HepG2 (cell line): Measurements from ENCODE around the gene CALML4. TPM values are rescaled to one million over a fixed set of nuclear protein-coding genes. Genes with fewer than 3 reads are reported as not detected.
A peak's percentile ranks its signal among the peaks of the same experiment; 100 is the strongest.

Experiments used
- ATAC-seq: fragments of 200-7000 bp; cut with Tn5 transposase; 3 replicates; pipeline ENCODE4 v1.9.1; 2020; ENCODE audit warnings: mild to moderate bottlenecking, moderate library complexity
- BruUV-seq: library from RNA; stranded (reverse); fragments of 400-500 nt; replicated peaks from 2 replicates; lab custom pipeline; 2021; lab: Mats Ljungman, UMichigan
- CTCF ChIA-PET: fragments of 300-600 bp; formaldehyde crosslinking; extraction: SDS; loops from one replicate; lab custom pipeline; 2021; ENCODE audit warnings: low total read pairs, inconsistent platforms, low intra/inter-chr PET ratio; lab: Yijun Ruan, JAX
- POLR2A ChIA-PET: fragments of 350-600 bp; sonication (Branson Sonifier 250); formaldehyde crosslinking; loops from one replicate; lab custom pipeline; 2020; ENCODE audit warnings: antibody characterized with exemption, inconsistent platforms; lab: Yijun Ruan, JAX
- DNase-seq: peaks from one replicate; pipeline ENCODE4 v3.0.0-alpha.2; 2015; ENCODE audit warnings: low spot score
- FAIRE-seq: peaks from 3 replicates; lab custom pipeline; 2011; peaks lifted over from hg19 to GRCh38; lab: Jason Lieb, UNC
- H2AFZ ChIP-seq: one replicate; pipeline ENCODE4 v1.6.1; 2011; ENCODE audit warnings: low read length, inconsistent platforms
- H3K27ac ChIP-seq: fragments of 300-600 bp; 3 replicates; pipeline ENCODE4 v1.8.0; 2011; ENCODE audit warnings: mixed run types, mild to moderate bottlenecking, mixed read lengths, low read length, inconsistent platforms; ENCODE audit not compliant: insufficient read depth; ENCODE audit errors: extremely low read length
- H3K27me3 ChIP-seq, 2 experiments: fragments of 200-600 bp in 1 of 2; 2 replicates in 1 of 2; 3 replicates in 1 of 2; pipeline versions ENCODE4 v1.6.0 to v1.8.0; 2011; ENCODE audit warnings: low read length in 2 of 2, mild to moderate bottlenecking in 2 of 2, moderate library complexity in 2 of 2, inconsistent platforms in 1 of 2; ENCODE audit not compliant: insufficient read depth in 2 of 2, control insufficient read depth in 1 of 2
- H3K36me3 ChIP-seq, 2 experiments: fragments of 200-600 bp in 1 of 2; replicated peaks in 1 of 2; 2 replicates in 1 of 2; 3 replicates in 1 of 2; pipeline versions ENCODE4 v1.5.1 to v1.8.0; 2011; ENCODE audit warnings: low read length in 2 of 2, inconsistent platforms in 1 of 2; ENCODE audit not compliant: insufficient read depth in 2 of 2, control insufficient read depth in 1 of 2
- H3K4me1 ChIP-seq: 2 replicates; pipeline ENCODE4 v1.5.1; 2012; ENCODE audit warnings: low read length, inconsistent platforms; ENCODE audit not compliant: insufficient read depth
- H3K4me2 ChIP-seq: 2 replicates; pipeline ENCODE4 v1.6.0; 2011; ENCODE audit warnings: low read depth, low read length, inconsistent platforms
- H3K4me3 ChIP-seq, 3 experiments: fragments of 200-600 bp in 1 of 3; sonication (generic), shearing (Covaris generic) in 1 of 3; replicated peaks in 1 of 3; 2 replicates each; pipeline ENCODE4 v1.5.1; 2011 to 2016; ENCODE audit warnings: low read length in 3 of 3, inconsistent platforms in 2 of 3, low read depth in 2 of 3, mild to moderate bottlenecking in 2 of 3, control low read depth in 1 of 3, mixed read lengths in 1 of 3; ENCODE audit not compliant: insufficient read depth in 1 of 3
- H3K79me2 ChIP-seq: one replicate; pipeline ENCODE4 v1.6.1; 2011; ENCODE audit warnings: low read length, inconsistent platforms; ENCODE audit not compliant: insufficient read depth
- H3K9ac ChIP-seq: 2 replicates; pipeline ENCODE4 v1.6.0; 2011; ENCODE audit warnings: mild to moderate bottlenecking, low read depth, low read length, inconsistent platforms; ENCODE audit not compliant: insufficient read depth
- H3K9me3 ChIP-seq: 2 replicates; pipeline ENCODE4 v1.5.1; 2012; ENCODE audit warnings: mild to moderate bottlenecking, low read length
- H4K20me1 ChIP-seq: 2 replicates; pipeline ENCODE4 v1.6.0; 2011; ENCODE audit warnings: inconsistent platforms, mild to moderate bottlenecking, low read length, moderate library complexity; ENCODE audit not compliant: insufficient read depth
- ETS1 ChIP-seq: sonication (generic); formaldehyde crosslinking; IDR thresholded peaks from 2 replicates; pipeline ENCODE4 v1.4.0; 2020; ENCODE audit warnings: missing genetic modification reagents
- HNF4A ChIP-seq: sonication (generic); formaldehyde crosslinking; IDR thresholded peaks from 2 replicates; pipeline ENCODE4 v1.4.0; 2020; ENCODE audit warnings: missing genetic modification reagents
- HNF4G ChIP-seq, 2 experiments: sonication (generic) in 1 of 2; formaldehyde crosslinking in 1 of 2; IDR thresholded peaks; 2 replicates each; pipeline versions ENCODE4 v1.4.0 to v1.6.1; 2011 to 2020; ENCODE audit warnings: borderline replicate concordance in 2 of 2, low read depth in 2 of 2, mild to moderate bottlenecking in 2 of 2, low read length in 1 of 2, missing genetic modification reagents in 1 of 2, moderate library complexity in 1 of 2
- NR2C2 ChIP-seq: sonication (generic); formaldehyde crosslinking; IDR thresholded peaks from 2 replicates; pipeline ENCODE4 v1.4.0; 2020; ENCODE audit warnings: missing genetic modification reagents, mild to moderate bottlenecking, moderate library complexity, borderline replicate concordance
- NR2F6 ChIP-seq, 2 experiments: IDR thresholded peaks; 2 replicates each; pipeline ENCODE4 v1.6.1; 2016; ENCODE audit warnings: antibody characterized with exemption in 1 of 2, mild to moderate bottlenecking in 1 of 2
- RARA ChIP-seq: IDR thresholded peaks from 2 replicates; pipeline ENCODE4 v1.6.1; 2016; ENCODE audit warnings: missing genetic modification reagents, missing compliant biosample characterization
- ZNF274 ChIP-seq: sonication (generic); formaldehyde crosslinking; IDR thresholded peaks from 2 replicates; pipeline ENCODE4 v1.5.1; 2020; ENCODE audit warnings: mild to moderate bottlenecking, missing genetic modification reagents
- ZNF550 ChIP-seq: sonication (generic); formaldehyde crosslinking; IDR thresholded peaks from 2 replicates; pipeline ENCODE4 v1.4.0; 2020; ENCODE audit warnings: mild to moderate bottlenecking, missing genetic modification reagents, borderline replicate concordance
- ZNF580 ChIP-seq: IDR thresholded peaks from 2 replicates; pipeline ENCODE4 v1.6.1; 2016; ENCODE audit warnings: low read depth, borderline replicate concordance
- ZNF772 ChIP-seq: sonication (generic); formaldehyde crosslinking; IDR thresholded peaks from 2 replicates; pipeline ENCODE4 v1.5.0; 2020; ENCODE audit warnings: mild to moderate bottlenecking, missing genetic modification reagents
- WGBS: methylation state at CpG from one replicate; pipeline ENCODE4 v1.1.6; 2017; ENCODE audit warnings: low lambda C conversion rate; 5-methylcytosine and 5-hydroxymethylcytosine counted together
- in situ Hi-C: cut with HindIII; loops from 2 replicates; pipeline ENCODE4 v1.10.0; 2017; ENCODE audit warnings: low pct_unique_long_range_greater_than_20kb; ENCODE audit not compliant: extremely low pct_ligation_motif_present
- intact Hi-C: fragments of 100-400 bp; cut with micrococcal nuclease; formaldehyde crosslinking; loops from one replicate; pipeline ENCODE4 v1.10.0; 2022; ENCODE audit not compliant: unreplicated experiment
- polyA plus RNA-seq, 8 experiments: library from polyadenylated mRNA; depleted of rRNA in 3 of 8; stranded (reverse) in 7 of 8; unstranded in 1 of 8; fragments of >200 nt; fragmentation: Illumina TruSeq in 4 of 8; extraction: Trizol in 4 of 8; gene quantifications; 2 replicates each; pipeline versions ENCODE4 v1.2.1 to v1.2.3, GENCODE V29; 2011 to 2016; ENCODE audit warnings: low read depth in 4 of 8, missing spikeins in 1 of 8, mixed read lengths in 1 of 8; ENCODE audit not compliant: insufficient read depth in 1 of 8
- total RNA-seq, 5 experiments: library from RNA; depleted of rRNA; stranded (reverse); fragments of >200 nt; fragmentation: Illumina TruSeq; extraction: Trizol; gene quantifications; 2 replicates each; pipeline ENCODE4 v1.2.3, GENCODE V29; 2016; ENCODE audit warnings: low read depth in 1 of 5
- TF ChIP-seq, protein P1 (sequence below): sonication (generic); formaldehyde crosslinking; IDR thresholded peaks from 2 replicates; pipeline ENCODE4 v1.4.0; 2020; ENCODE audit warnings: missing genetic modification reagents
- TF ChIP-seq, protein P2 (sequence below): sonication (generic); formaldehyde crosslinking; IDR thresholded peaks from 2 replicates; pipeline ENCODE4 v1.4.0; 2020; ENCODE audit warnings: missing genetic modification reagents, mild to moderate bottlenecking, borderline replicate concordance

Gene CALML4
- total and polyA plus RNA-seq, 2 of the 13 experiments (the other 11 are each of a cell fraction or from before 2014, with no cell fraction given), result 3.6 to 8.7 TPM

DNA sequence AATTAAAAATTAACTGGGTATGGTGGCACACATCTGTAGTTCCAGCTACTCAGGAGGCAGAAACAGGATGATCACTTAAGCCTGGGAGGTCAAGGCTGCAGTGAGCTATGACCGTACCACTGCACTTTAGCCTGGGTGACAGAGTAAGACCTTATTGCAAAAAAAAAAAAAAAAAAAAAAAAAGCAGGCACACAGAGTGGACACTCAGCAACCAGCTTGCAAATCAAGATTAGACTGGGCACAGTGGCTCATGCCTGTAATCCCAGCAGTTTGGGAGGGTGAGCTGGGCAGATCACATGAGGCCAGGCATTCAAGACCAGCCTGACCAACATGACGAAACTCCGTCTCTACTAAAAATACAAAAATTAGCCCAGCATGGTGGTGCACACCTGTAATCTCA is 19.0 kb upstream of the CALML4 start:
- FAIRE-seq, result no peak
- 41% methylated on average over 3 of the region's 3 CpGs for WGBS
- no TSS peak for BruUV-seq
- H3K4me3 ChIP-seq, result no peak overlapping the region
- no peak for TF ChIP-seq ZNF550 (CRISPR knock-in tag)
- TF ChIP-seq, protein P1, sequence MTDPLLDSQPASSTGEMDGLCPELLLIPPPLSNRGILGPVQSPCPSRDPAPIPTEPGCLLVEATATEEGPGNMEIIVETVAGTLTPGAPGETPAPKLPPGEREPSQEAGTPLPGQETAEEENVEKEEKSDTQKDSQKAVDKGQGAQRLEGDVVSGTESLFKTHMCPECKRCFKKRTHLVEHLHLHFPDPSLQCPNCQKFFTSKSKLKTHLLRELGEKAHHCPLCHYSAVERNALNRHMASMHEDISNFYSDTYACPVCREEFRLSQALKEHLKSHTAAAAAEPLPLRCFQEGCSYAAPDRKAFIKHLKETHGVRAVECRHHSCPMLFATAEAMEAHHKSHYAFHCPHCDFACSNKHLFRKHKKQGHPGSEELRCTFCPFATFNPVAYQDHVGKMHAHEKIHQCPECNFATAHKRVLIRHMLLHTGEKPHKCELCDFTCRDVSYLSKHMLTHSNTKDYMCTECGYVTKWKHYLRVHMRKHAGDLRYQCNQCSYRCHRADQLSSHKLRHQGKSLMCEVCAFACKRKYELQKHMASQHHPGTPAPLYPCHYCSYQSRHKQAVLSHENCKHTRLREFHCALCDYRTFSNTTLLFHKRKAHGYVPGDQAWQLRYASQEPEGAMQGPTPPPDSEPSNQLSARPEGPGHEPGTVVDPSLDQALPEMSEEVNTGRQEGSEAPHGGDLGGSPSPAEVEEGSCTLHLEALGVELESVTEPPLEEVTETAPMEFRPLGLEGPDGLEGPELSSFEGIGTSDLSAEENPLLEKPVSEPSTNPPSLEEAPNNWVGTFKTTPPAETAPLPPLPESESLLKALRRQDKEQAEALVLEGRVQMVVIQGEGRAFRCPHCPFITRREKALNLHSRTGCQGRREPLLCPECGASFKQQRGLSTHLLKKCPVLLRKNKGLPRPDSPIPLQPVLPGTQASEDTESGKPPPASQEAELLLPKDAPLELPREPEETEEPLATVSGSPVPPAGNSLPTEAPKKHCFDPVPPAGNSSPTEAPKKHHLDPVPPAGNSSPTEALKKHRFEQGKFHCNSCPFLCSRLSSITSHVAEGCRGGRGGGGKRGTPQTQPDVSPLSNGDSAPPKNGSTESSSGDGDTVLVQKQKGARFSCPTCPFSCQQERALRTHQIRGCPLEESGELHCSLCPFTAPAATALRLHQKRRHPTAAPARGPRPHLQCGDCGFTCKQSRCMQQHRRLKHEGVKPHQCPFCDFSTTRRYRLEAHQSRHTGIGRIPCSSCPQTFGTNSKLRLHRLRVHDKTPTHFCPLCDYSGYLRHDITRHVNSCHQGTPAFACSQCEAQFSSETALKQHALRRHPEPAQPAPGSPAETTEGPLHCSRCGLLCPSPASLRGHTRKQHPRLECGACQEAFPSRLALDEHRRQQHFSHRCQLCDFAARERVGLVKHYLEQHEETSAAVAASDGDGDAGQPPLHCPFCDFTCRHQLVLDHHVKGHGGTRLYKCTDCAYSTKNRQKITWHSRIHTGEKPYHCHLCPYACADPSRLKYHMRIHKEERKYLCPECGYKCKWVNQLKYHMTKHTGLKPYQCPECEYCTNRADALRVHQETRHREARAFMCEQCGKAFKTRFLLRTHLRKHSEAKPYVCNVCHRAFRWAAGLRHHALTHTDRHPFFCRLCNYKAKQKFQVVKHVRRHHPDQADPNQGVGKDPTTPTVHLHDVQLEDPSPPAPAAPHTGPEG (CRISPR knock-in tag), result no peak
- TF ChIP-seq RARA (CRISPR knock-in tag), result 0 out of 2 replicates have a peak, but pooled peaks have one; percentile 9
- TF ChIP-seq ZNF580 (CRISPR knock-in tag), result no peak
- 0 out of 2 replicates have a peak, but pooled peaks have one; percentile 38 for TF ChIP-seq HNF4A (CRISPR knock-in tag)
- TF ChIP-seq NR2C2 (CRISPR knock-in tag), result peak; percentile 43; the same call in 1 of the 2 replicates
- TF ChIP-seq HNF4G (IDR thresholded peaks at IDR 0.05; ENCODE audit: borderline replicate concordance, low read depth, low read length), result peak; percentile 44
- no peak for TF ChIP-seq HNF4G (CRISPR knock-in tag; IDR thresholded peaks at IDR 0.05; ENCODE audit: borderline replicate concordance, low read depth)
- no peak for TF ChIP-seq ETS1
- TF ChIP-seq, protein P2, sequence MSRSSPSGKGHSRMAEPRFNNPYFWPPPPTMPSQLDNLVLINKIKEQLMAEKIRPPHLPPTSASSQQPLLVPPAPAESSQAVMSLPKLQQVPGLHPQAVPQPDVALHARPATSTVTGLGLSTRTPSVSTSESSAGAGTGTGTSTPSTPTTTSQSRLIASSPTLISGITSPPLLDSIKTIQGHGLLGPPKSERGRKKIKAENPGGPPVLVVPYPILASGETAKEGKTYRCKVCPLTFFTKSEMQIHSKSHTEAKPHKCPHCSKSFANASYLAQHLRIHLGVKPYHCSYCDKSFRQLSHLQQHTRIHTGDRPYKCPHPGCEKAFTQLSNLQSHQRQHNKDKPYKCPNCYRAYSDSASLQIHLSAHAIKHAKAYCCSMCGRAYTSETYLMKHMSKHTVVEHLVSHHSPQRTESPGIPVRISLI (CRISPR knock-in tag), result peak; percentile 84
- no peak for TF ChIP-seq ZNF274 (CRISPR knock-in tag)
- TF ChIP-seq NR2F6 (IDR thresholded peaks at IDR 0.05), result peak; percentile 31; the same call in 1 of the 2 replicates
- 0 out of 2 replicates have a peak, but pooled peaks have one; percentile 20 for TF ChIP-seq NR2F6 (CRISPR knock-in tag; IDR thresholded peaks at IDR 0.05)
- TF ChIP-seq ZNF772 (CRISPR knock-in tag), result no peak
- H3K27ac ChIP-seq, result no peak overlapping the region
- CTCF ChIA-PET, result no interaction called here
- intact Hi-C loops (no loop called here), in situ Hi-C loops (no loop called here)
- peaks cover 40% of the 10 kb centered on the region for H3K4me1 ChIP-seq
- no peak overlapping the region for H3K9ac ChIP-seq
- no peaks in the 10 kb centered on the region for H3K9me3 ChIP-seq
- no peaks in the 10 kb centered on the region; a peak in 1 of 5 replicates for H3K27me3 ChIP-seq
- H3K36me3 ChIP-seq, result peaks cover 2 to 7% of the 10 kb centered on the region in 2 experiments; a peak in 3 of 5 replicates
- H3K79me2 ChIP-seq, result peaks cover 64% of the 10 kb centered on the region
- no peak overlapping the region for H2AFZ ChIP-seq
- DNase-seq, result no peak
- no peak overlapping the region for H3K4me2 ChIP-seq
- POLR2A ChIA-PET, result interaction anchor here (0.7 kb wide), 1 partner anchor 493 kb away, joined by 5 read pairs; no protein-coding TSS in a partner anchor
- no peaks in the 10 kb centered on the region; the same call in 1 of the 2 replicates for H4K20me1 ChIP-seq
- no peak for ATAC-seq
